ENCODE results near the gene SYMPK.
"Not testable (repeated sequence)": the region's sequence is repeated elsewhere in the genome, so short reads cannot be mapped to it uniquely, and the experiment has no call there.

Gene SYMPK

GRCh38 chr19:45885556-45886426 lies 22.8 kb upstream of the SYMPK start, which contains the start of gene IRF2BP1:
TSS of gene IRF2BP1 (minus strand) at chr19:45886141. CDS start at chr19:45885774, 367 bp downstream.
- peak; percentile 89 to 90 for DNase-seq

GRCh38 chr19:45884682-45885555 lies 22.0 kb upstream of the SYMPK start:
- DNase-seq, result peak in 1 of 2 experiments; percentile 28

GRCh38 chr19:45883881-45884681 lies 21.1 kb upstream of the SYMPK start:
- DNase-seq, result no peak

- no peak for DNase-seq
Measured at GRCh38 chr19:45883586-45883880, 20.6 kb upstream of the SYMPK start.

- DNase-seq, result peak; percentile 82 to 85
Measured at GRCh38 chr19:45882652-45883585, 20.0 kb upstream of the SYMPK start.

- peak; percentile 71 to 87 for DNase-seq
Measured at GRCh38 chr19:45881909-45882528, 19.1 kb upstream of the SYMPK start.

- DNase-seq, result peak in 1 of 2 experiments; percentile 18
Measured at GRCh38 chr19:45881082-45881908, 18.3 kb upstream of the SYMPK start.

GRCh38 chr19:45879971-45880370 lies 17.0 kb upstream of the SYMPK start:
- DNase-seq, result no peak

- no peak for DNase-seq
Measured at GRCh38 chr19:45879055-45879454, 16.1 kb upstream of the SYMPK start.

GRCh38 chr19:45878043-45878794 lies 15.3 kb upstream of the SYMPK start:
- DNase-seq, result no peak

- no peak for DNase-seq
Measured at GRCh38 chr19:45876411-45877197, 13.7 kb upstream of the SYMPK start.

GRCh38 chr19:45876161-45876410 lies 13.1 kb upstream of the SYMPK start:
- DNase-seq, result no peak

GRCh38 chr19:45874620-45874966 lies 11.6 kb upstream of the SYMPK start:
- no peak for DNase-seq

GRCh38 chr19:45873219-45873772 lies 10.3 kb upstream of the SYMPK start:
- DNase-seq, result no peak

GRCh38 chr19:45872095-45872919 lies 9.4 kb upstream of the SYMPK start:
- no peak for DNase-seq

GRCh38 chr19:45870798-45871197 lies 7.9 kb upstream of the SYMPK start:
- DNase-seq, result no peak

GRCh38 chr19:45867241-45867640 lies 4.3 kb upstream of the SYMPK start:
- not testable (repeated sequence) for DNase-seq

Data from NCI-H2081 (cell line).